Inferior parietal cortex (tissue), 1 donor: Measurements from ENCODE around the gene POU3F1.
A peak's percentile ranks its signal among the peaks of the same experiment; 100 is the strongest.
"Not testable (repeated sequence)": the region's sequence is repeated elsewhere in the genome, so short reads cannot be mapped to it uniquely, and the experiment has no call there.

ENCODE experiments used
- DNase-seq: peaks from one replicate; pipeline ENCODE4 v3.0.0-alpha.2; 2016; ENCODE audit errors: extremely low spot score

The POU3F1 gene

DNA sequence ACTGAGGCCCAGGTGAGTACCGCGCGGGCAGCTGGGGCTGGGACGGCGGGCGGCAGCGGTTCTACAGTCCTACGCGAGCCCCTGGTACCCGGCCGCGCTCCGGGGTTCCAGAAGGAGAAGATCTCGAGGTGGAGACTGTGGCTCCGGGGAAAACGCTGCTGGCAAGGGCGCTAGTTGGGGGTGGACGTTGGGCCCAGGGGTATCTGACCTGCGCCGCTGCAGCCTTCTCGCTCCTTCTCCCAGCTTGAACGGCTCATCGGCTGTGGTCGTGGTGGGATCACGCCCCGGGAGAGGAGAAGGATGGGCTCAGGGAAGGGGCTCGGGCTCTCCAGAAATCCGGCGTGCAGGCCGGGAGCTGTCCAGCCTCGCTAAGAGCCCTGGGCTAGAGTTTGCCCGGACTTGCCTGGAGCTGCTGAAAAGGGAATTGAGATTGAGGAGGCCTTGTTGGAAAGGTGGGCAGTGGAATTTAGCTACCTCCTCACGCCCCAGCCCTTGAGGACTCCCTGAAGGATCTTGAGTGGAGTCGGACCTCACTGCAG, 1.1 kb upstream of the POU3F1 start:
- no peak for DNase-seq

DNA sequence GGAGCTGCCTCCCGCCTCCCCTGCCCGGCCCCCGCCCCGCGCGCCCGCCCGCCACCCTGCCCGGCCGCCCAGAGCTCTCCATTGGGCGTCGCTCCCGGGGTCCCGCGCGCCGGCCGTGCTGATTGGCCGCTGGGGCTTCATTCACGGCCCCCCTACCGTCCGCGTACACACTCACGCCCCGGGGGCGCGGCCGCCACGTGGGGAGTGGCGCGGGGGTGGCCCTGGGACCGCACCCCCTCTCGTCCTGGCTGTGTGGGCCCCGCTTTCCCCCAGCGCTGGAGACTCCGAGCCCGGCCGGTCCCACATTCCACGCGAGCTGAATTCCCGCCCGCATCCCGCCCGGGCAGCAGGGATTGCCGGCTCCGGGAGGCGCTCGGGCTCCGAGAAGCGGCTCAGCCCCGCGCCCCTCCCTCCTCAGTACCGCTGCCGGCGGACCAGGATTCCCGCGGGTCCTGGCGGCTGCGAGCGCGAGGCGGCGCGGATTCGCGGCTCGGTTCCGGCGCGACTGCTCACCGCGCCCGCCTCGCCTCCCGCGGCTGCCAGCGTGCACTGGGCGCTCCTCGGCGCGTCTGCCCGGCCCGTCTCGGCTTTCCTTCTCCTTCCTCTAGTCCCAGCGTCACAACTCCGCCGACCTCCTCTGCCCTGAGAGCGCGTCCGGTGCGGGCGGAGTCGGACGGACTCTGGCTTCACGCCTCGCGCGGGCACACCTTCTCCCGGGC, 450 bp upstream of the POU3F1 start:
- peak; percentile 79 for DNase-seq

DNA sequence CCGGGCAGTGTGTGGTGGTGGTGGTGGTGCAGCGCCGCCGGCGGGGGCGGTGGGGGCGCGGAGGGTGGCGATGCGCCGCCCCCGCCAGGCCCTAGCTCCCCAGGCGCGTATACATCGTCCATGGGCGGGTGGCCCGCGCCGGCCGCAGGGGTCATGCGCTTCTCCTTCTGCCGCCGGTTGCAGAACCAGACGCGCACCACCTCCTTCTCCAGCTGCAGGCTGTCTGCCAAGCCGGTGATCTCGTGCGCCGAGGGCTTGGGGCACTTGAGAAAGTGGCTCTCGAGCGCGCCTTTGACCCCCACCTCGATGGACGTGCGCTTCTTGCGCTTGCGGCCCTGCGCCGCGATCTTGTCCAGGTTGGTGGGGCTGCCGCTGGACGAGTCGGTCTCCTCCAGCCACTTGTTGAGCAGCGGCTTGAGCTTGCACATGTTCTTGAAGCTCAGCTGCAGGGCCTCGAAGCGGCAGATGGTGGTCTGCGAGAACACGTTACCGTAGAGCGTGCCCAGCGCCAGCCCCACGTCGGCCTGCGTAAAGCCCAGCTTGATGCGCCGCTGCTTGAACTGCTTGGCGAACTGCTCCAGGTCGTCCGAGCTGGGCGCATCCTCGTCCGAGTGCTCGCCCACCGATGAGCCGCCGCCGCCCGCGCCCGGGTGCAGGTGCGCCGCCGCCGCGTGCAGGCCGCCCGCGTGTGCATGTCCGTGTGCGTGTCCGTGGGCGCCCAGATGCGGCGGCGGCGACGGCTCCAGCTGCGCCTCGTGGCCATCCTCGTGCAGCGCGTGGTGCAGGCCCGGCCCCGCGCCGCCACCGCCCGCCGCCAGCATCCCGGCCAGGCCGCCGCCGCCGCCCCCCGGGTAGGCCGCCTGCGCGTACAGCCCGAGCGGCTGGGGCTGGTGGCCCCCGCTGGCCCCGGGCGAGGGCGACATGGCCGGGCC, 926 bp downstream of the POU3F1 start:
- DNase-seq: no peak

DNA sequence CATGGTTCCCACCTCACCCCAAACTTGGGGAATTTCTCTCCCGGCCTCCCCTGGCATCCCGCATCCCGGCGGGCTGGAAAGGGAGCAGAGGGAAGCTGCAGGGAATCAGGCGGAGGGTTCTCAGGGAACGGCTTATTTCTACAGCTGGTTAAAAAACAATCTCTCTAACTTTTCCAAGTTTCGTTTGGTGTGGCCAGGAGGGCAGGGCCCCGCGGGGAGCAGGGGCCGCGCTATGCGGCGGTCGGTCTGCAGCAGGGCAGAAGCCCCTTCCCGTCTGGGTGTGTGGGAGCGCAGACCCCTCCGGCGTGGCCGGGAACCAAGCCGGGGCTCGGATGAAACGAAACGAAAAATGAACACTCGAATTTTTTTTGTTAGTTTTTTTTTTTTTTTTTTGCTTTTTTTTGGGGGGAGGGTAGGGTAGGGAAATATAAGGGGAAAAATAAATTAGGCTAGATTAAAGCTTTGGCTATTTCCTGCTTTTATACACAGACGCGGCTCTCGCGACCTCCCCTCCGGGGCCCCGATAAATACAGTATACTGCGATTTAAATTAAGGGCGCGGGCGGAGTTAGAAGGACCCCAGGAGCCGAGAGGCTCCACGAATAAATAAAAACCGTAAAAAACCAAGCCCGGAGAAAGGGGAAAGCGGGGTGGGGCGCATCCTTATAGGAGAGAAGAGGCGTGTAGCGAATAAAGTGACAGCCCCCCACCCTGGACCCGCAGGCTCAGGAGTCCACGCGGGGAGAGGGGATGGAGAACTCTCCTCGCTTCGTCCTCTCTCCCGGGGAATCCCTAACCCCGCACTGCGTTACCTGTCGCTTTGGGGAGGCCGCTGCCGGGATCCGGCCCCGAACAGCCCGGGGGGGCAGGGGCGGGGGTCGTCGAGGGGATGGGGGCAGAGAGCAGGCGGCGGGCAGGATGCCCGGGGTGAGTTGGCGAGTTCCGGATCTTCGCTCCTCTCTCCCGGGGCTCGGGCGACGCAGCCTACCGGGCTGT, 2.1 kb downstream of the POU3F1 start:
- no peak for DNase-seq

GRCh38 chr1:38043036-38043747, 3.4 kb downstream of the POU3F1 start:
- no peak for DNase-seq

DNA sequence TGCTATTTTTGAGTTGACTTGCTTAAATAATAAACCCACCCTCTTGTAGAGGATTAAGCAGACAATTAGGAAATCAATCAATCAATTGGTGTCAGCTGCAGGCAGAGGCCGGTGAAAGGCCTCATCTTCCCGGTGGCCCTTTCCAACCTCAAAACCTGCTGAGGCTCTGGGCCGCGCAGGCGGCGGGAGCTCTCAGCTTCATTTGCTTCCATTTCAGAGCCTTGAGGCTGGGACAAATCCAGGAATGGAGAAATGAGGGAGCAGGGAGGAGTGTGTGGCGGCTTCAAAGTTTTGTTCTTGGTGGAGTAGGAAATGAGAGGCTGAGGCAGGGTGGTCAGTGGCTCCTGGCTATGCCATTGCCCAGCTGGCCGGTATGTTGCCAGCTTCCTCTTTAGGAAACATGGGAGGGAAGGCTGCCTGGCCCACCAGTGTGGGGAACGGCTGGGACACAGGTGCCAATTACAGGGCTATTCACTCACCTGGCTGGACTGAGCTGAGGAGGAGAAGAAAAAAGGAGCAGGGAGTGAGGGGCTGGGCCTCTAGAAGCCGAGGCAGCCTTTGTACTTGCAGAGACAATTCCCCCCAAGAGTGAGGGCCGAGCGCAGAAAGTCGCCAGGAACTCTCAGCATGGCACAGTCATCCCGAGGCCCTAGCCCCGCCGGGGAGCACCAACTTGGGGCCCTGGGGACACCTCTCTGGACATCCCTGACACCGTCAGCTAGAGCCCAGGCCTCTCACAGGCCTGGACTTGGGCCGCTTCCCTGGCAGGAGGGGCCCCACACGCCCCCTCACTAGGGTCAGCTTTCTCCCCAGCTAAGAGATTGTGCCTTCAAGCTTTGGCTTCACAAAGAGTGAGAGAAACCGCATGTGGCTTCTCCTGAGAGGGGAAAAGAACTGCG, 4.4 kb downstream of the POU3F1 start:
- DNase-seq: no peak

DNA sequence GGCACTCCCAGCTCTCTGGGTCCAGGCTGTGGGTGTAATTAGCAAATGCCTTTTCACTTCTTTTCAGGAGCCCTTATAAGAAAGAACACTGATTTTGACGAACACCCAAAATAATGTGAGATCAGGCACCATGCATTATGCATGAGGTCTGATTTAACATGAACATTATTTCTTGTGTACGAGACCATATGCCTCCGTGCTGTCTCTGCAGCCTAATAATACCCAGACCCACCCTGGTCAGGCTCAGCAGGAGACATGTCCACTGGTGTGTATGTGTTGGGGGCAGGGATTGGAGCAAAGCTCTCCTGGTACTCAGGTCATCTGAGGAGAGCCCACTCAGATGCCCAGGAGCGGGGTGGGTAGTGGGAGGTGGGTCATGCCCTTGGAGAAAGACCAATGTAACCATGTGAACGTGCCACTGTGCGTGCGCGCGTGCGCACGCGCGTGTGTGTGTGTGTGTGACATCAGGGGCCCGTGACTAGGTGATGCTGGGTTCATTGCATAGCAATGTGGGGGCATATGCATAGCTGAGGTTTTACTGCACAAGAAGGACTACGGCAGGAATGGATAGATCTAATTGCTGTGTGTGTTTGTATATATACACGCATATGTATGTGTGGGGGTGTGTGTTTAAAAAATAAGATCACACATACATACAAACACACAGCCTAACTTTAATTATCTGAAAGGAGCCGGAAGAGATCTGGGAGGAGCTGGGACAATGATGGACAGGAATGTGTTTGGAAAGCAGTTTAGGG, 7.1 kb downstream of the POU3F1 start:
- no peak for DNase-seq

GRCh38 chr1:38038861-38039260, 7.7 kb downstream of the POU3F1 start:
- DNase-seq: no peak

- no peak for DNase-seq
These were observed 9.2 kb downstream of the POU3F1 start for GRCh38 chr1:38037221-38037939.

DNA sequence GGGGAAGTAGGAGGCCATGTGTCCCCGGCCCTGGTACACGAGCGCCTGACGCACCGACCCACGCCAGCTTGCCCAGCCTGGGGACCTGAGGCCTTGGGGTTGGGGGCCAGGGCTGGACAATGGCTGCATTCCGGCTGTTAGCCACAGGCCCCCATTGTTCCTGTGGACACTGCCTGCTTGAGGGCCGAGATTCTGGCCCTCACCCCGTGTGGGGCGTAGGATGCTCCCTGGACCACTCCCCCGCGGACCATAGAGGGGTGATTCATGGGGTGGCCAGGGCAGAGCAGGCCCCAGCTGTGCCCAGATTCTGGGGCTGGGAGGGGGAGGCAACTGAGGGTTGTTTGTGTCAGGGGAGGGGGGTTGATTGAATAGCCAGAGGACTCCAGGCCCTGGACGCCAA, 11.7 kb downstream of the POU3F1 start:
- DNase-seq: no peak

- not testable (repeated sequence) for DNase-seq
These were observed 13.6 kb downstream of the POU3F1 start for GRCh38 chr1:38032992-38033391.

DNA sequence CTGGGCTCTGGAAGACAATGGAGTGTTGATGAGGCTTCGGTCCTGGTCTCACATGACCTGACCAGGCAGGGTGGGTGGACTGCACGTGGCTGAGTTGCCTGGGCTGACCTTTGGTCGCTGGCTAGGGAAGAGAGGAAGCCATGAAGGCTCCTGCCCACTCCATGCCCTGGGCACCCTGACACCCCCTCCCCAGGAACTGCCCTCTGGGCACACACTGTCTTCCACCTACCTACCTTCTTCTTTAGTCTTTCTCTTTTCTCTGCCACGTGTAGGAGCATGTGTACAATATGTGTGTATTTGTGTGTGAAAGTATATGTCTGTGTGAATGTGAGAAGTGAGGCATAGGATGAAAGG, 15.1 kb downstream of the POU3F1 start:
- no peak for DNase-seq

DNA sequence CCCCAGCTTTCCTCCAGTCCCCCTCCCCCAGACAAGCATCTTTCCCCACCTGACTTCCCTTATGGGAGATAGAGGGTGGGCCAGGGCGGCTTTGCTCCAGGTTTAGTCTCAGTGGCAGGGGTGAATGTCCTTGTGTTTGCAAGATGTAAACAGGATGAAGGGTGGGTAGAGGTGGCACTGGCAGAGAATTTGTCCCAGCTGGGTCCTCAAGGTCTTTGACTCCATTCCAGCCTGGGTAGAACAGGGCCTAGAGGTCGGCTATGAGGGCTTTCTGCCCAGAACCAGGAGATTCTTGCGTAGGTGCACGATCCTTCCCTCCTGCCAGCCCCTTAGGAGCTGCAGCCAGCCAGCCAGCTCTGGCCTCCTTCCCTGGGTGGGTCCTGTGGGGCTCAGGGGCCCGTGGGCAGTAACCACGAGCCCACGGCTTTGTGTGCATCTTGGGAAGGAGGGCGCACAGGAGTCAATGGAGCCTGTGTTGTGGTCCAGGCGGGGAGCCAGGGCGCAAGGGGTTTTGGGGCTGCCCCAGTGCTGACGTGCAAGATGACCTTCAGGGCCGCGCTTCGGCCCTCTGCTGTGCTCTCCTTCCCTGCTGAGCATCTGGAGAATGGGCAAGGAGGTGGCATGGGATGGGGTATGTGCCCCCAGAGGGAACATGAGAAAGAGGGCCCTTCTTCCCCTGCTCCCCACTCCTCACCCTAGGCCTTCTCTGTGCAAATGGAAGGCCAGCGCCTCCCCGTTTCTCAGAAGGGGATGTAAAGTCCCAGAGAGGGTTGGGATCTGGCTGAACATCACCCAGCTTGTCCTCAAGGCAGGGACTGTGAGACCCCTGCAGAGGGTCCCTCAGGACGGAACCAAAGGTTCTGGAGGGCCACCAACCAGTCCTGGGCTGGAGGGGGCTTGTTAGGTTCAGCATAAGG, 15.7 kb downstream of the POU3F1 start:
- DNase-seq: no peak

DNA sequence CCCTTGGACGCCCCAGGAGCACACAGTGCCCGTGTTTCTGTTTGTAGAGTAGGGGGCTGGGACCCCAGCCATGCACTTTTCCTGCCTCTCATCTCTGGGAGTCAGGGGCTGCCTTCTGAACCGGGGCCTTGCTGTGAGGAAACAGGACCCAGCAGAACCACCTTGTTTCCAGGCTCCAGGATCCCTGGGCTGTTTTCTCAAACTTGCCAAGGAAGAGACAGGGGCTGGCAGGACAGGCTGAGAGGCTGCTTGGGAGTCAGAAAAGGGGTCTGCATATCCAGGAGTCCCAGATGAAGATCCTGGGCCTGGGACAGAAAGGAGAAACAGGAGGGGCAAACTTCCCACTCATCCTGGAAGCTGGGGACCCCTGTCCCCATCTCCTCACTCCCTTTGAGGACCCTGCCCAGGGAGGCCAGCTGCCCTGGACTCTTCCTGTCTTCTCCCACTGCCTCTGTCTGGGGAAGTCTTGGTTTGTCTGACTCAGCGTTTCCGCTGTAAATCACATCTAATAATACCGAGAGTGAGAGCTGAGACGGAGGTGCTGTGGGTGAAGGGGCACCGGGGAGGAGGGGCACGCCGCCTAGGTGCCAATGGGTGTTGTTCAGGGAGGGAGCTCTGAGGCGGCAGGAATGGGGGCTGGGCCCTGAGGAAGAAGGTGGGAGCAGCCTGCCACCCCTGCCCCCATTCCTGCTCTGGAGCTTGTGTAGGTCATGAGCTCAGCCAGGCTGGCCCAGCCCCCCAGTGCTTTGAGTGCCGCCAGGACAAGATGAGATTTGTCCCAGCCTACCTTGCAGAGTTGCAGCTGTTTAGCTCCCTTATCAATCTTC, 16.7 kb downstream of the POU3F1 start:
- DNase-seq: no peak

DNA sequence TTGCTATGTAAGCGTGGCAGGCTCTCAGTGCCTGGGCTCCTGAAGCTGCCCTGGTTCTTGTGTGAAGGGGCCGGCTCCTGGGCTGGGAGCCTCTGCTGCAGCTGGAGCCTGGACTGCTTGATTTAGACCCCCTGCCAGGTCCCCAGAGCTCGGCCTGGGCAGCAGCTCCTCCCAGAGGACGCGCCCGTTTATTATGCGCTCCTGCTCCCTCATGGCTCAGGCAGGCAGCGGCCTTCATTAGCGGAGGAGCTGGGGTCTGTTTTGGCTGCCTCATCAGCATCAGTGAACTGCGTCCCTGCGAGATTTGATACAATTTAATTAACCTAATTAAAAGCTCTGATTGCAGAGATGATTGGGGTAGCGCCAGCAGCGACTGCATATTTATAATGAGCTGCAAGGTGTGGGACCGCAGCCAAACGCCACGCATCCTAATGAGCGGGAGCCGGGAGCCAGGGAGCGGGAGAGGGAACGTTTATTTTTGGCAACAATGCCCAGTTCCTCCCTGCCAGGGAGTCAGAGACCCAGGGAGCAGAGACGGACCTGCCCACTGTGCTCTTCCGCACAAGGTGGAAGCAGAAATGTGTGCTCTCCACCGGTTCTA, 17.4 kb downstream of the POU3F1 start:
- no peak for DNase-seq

- no peak for DNase-seq
These were observed 17.9 kb downstream of the POU3F1 start for GRCh38 chr1:38028671-38029070.
